ENCODE measurements around the gene USP6.
A peak's percentile ranks its signal among the peaks of the same experiment; 100 is the strongest.
"Not testable (repeated sequence)": the region's sequence is repeated elsewhere in the genome, so short reads cannot be mapped to it uniquely, and the experiment has no call there.

The USP6 gene

GRCh38 chr17:5136580-5137412 lies 21.0 kb downstream of the USP6 start:
- DNase-seq = not testable (repeated sequence)

GRCh38 chr17:5137511-5138197 lies 21.8 kb downstream of the USP6 start:
- not testable (repeated sequence) for DNase-seq

GRCh38 chr17:5138198-5138544 lies 22.3 kb downstream of the USP6 start:
- not testable (repeated sequence) for DNase-seq

GRCh38 chr17:5138616-5139457 lies 23.0 kb downstream of the USP6 start:
- no peak for DNase-seq

- DNase-seq = no peak
Observed at GRCh38 chr17:5139458-5139732, 23.6 kb downstream of the USP6 start.

GRCh38 chr17:5142877-5143276 lies 27.0 kb downstream of the USP6 start:
- not testable (repeated sequence) for DNase-seq

GRCh38 chr17:5146122-5146521 lies 30.3 kb downstream of the USP6 start:
- DNase-seq = not testable (repeated sequence)

GRCh38 chr17:5160702-5161101 lies 44.9 kb downstream of the USP6 start:
- DNase-seq = not testable (repeated sequence)

- DNase-seq = not testable (repeated sequence)
Observed at GRCh38 chr17:5161793-5162192, 46.0 kb downstream of the USP6 start.

GRCh38 chr17:5164436-5164835 lies 48.6 kb downstream of the USP6 start:
- DNase-seq = no peak

- DNase-seq = not testable (repeated sequence)
Observed at GRCh38 chr17:5165791-5166564, 50.1 kb downstream of the USP6 start.

GRCh38 chr17:5175027-5175426 lies 59.2 kb downstream of the USP6 start:
- not testable (repeated sequence) for DNase-seq

- DNase-seq = no peak
Observed at GRCh38 chr17:5179003-5179402, 63.2 kb downstream of the USP6 start.

GRCh38 chr17:5181509-5182305 lies 65.9 kb downstream of the USP6 start:
- DNase-seq = no peak

- no peak for DNase-seq
Observed at GRCh38 chr17:5182597-5183409, 67.0 kb downstream of the USP6 start.

- DNase-seq = no peak
Observed at GRCh38 chr17:5183410-5183793, 67.6 kb downstream of the USP6 start.

GRCh38 chr17:5184288-5184687 lies 68.5 kb downstream of the USP6 start:
- no peak for DNase-seq

- peak; percentile 97 for DNase-seq
Observed at GRCh38 chr17:5191541-5192417, 75.9 kb downstream of the USP6 start, which contains the start of gene ZNF594. Gene ZNF594 (minus strand): TSS chr17:5191868. CDS start chr17:5184256, 7,612 bp downstream.

- DNase-seq = no peak
Observed at GRCh38 chr17:5194346-5194745, 78.5 kb downstream of the USP6 start.

- no peak for DNase-seq
Observed at GRCh38 chr17:5198472-5198871, 82.6 kb downstream of the USP6 start.

All from T1000 (cell line).